GM19468 (cell line): ENCODE data around the gene GRIK5.
"Not testable (repeated sequence)": the region's sequence is repeated elsewhere in the genome, so short reads cannot be mapped to it uniquely, and the experiment has no call there.

ENCODE experiments used
- ATAC-seq: cut with Tn5 transposase; IDR thresholded peaks from one replicate; pipeline ENCODE4 v1.9.1; 2021; ENCODE audit warnings: mild to moderate bottlenecking, moderate library complexity, moderate number of reproducible peaks; ENCODE audit not compliant: unreplicated experiment; ENCODE audit errors: extremely low read depth

GRIK5 gene

GRCh38 chr19:42023121-42023942, 46.7 kb downstream of the GRIK5 start:
- no peak for ATAC-seq

GRCh38 chr19:42022616-42023015, 47.4 kb downstream of the GRIK5 start:
- ATAC-seq, result no peak

- no peak for ATAC-seq
Observed at GRCh38 chr19:42021185-42021584, 48.8 kb downstream of the GRIK5 start.

GRCh38 chr19:42018503-42019193, 51.4 kb downstream of the GRIK5 start:
- ATAC-seq, result no peak

DNA sequence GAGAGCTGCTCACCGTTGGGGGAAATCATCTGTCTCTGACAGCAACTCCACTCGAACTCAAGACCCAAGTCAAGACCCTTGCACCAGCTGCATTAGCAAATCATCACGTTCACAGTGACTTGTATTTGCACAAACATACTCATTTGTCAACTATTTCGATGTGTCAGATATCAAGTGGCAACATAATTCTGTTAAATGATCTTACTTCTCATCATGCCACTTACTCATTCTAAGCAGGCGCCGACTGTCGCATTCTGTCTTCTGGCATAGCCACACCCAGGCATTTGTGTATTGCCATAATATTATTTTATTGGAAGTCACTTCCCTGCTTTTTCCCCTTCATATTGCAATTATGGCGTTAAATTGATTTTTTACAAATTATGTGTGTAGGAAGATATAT, 53.0 kb downstream of the GRIK5 start:
- ATAC-seq, result no peak

DNA sequence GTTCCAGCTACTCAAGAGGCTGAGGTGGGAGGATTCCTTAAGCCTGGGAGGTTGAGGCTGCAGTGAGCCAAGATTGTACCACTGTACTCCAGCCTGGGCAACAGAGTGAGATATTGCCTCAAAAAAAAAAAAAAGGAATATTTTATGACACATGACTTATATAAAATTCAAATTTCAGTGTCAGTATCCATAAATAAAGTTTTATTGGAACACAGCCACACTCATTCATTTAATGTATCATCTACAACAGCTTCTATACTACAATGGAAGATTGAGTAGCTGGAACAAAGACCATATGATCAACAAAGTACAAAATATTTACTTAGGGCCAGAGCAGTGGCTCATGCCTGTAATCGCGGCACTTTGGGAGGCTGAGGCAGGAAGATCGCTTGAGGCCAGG, 57.3 kb downstream of the GRIK5 start:
- ATAC-seq, result not testable (repeated sequence)

- no peak for ATAC-seq
Observed at GRCh38 chr19:42010245-42011126, 59.5 kb downstream of the GRIK5 start.

- no peak for ATAC-seq
Observed at GRCh38 chr19:42006569-42006968, 63.4 kb downstream of the GRIK5 start.

DNA sequence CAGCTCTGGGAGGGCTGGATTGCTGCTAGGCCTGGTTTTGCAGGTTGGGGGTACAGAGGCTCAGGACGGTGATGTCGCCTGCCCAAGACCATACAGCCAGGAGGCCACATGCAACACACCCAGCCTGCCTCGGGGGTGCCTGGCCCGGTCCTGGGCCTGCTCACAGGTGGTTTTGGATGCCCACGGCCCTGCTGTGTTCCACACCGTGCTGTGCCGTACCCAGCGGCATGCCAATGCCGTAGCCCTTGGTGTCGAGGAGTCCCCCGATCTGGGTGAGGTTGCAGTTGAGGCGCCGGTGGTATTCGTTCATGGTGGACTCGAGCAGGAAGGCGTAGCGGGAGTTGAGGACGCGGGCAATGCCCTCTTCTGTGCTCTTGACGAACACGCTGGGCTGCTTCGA, 64.5 kb downstream of the GRIK5 start:
- ATAC-seq, result no peak

- ATAC-seq, result no peak
Observed at GRCh38 chr19:42003506-42004294, 66.3 kb downstream of the GRIK5 start.

DNA sequence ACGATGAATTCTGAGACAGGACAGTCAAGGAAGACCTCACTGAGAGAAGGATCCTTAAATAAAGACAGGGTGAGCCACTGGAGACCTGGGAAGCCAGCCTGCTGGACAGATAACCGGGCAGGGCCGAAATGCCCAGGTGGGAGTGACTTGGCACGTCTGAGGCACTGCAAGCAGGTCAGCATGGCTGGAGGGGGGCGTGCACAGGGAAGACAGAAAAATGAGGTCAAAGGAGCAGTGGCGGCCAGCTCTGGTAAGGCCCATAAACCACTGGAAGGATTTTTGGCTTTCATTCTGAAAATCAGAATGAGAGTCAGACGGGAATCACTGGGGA, 70.2 kb downstream of the GRIK5 start:
- ATAC-seq, result no peak

GRCh38 chr19:41999071-41999877, 70.7 kb downstream of the GRIK5 start:
- no peak for ATAC-seq

GRCh38 chr19:41998246-41999020, 71.6 kb downstream of the GRIK5 start:
- ATAC-seq, result no peak

- no peak for ATAC-seq
Observed at GRCh38 chr19:41997851-41998229, 72.2 kb downstream of the GRIK5 start.

- no peak for ATAC-seq
Observed at GRCh38 chr19:41997121-41997850, 72.7 kb downstream of the GRIK5 start.

GRCh38 chr19:41995959-41996797, 73.8 kb downstream of the GRIK5 start:
- ATAC-seq, result no peak
